Activated CD8-positive, alpha-beta memory T cell treated with anti-CD3 and anti-CD28 coated beads for 48 hours (primary cell): Measurements from ENCODE around the gene ARID1B.

Source experiments
- DNase-seq, 3 experiments: peaks; one replicate each; pipeline ENCODE4 v3.0.0-alpha.2; 2020; ENCODE audit warnings: low read depth in 2 of 3, low spot score in 2 of 3

The ARID1B gene

GRCh38 chr6:157040191-157040590 is 263.0 kb downstream of the ARID1B start:
- DNase-seq = no peak

GRCh38 chr6:157045831-157046454 is 268.8 kb downstream of the ARID1B start:
- no peak for DNase-seq

DNA sequence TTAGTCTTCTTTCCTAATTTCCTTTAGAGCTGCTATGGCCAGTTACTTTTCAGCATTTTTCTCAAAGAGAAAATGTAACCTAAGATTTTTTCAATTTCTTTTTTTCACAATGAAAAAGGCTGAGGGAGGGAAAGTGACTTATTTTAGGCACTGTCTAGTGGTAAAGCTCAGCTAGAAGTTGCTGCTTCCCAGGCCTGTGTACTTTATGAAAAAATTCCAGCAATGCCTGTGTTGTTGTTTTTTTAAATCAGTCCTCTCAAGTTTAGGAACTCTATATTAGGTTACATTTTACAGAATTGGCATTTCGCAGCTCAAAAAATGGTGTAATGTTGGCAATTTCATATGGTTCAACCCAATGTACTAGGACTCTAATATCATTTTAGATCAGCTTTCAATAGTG is 269.6 kb downstream of the ARID1B start:
- DNase-seq = no peak

DNA sequence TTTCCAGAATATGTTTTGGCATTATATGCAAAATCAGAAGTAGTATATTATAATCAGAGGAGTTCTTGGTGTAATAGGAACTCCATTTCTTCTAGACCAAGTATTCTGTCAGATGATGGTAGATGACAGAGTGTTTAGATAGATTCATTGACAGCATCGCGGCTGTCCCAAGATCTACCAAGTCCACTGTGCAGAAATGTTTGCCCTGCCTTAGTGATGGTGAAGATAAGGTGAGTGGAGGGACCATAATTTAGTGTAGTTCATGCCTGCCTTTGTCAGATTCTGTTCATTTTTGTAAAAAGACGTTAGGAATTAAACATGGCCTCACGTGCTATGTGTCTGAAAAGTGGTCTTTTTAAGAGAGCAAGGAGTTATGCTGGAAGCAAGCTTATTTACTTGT is 270.1 kb downstream of the ARID1B start:
- DNase-seq = no peak

DNA sequence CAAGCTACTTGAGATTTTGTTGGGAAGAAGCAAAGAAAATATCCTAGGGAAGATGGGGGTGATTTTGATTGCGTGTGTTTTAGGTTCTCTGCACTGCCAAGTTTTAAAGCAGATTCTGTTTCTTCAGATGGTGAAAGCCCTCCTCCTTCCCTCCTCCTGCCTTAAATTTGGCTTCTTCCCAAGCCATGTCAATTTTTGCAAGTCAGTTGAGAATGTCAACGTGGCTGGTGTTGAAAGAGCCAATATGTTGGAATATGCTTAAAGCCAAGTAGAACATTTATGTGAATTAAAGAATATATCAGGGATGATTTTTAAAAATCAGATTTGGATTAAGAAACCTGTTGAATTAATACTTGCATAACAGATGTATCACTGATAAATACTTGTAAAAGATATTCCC is 270.8 kb downstream of the ARID1B start:
- DNase-seq = no peak

DNA sequence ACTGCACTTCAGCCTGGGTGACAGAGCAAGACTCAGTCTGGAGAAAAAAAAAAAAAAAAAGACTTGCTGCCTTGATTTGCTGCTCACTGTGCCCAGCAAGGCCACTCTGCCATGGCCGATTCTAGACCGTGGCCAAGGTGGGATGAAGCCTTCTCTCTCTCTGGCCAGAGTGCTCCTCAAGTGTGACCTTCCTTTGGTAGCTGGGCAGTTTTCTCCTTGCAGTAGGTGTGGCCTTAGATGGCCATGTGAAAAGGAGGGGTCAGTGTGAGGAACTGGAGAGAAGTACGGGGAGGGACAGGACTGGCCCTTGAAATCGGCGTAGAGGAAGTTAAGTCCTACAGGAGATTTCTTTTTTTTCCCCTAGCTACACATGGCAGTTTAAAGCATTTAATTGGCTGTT is 272.0 kb downstream of the ARID1B start:
- no peak for DNase-seq

GRCh38 chr6:157050537-157051265 is 273.5 kb downstream of the ARID1B start:
- DNase-seq = no peak

DNA sequence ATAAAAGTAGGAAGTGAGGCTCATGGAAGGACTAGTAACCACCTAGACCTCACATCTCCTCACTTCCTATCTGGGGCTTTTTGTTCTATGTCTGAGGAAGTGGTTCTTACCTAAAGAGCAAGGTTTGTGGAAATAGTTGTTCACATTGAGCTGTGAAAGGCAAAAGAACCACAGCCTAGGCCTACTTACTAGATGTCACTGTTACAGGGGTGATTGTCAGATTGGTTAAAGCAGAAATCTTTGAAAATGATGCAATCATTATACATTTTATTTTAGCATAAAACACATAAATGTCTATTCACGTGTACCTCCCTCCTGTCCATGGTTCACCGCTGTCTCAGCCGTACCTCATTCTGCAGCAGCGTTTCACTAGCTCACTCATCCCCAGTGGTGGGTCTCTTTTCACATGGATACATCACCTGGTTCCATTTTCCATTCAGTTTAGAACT is 277.4 kb downstream of the ARID1B start:
- DNase-seq = no peak

DNA sequence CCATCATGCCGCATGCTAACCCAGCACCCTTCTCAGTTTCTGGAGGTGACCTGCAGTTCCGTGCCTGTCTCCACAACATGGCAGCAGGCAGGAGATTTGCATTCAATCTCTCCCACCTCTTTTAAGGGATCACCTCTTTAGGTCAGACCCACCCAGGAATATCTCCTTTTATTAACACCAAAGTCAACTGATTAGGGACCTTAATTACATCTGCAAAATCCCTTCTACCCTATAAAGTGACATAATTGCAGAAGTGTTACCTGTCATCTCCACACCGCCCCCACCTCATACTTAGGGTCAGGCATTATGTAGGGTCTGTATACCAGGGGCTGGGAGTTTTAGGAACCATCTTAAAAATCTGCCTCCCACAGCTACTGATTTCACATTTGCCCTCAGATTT is 278.7 kb downstream of the ARID1B start:
- DNase-seq = no peak

DNA sequence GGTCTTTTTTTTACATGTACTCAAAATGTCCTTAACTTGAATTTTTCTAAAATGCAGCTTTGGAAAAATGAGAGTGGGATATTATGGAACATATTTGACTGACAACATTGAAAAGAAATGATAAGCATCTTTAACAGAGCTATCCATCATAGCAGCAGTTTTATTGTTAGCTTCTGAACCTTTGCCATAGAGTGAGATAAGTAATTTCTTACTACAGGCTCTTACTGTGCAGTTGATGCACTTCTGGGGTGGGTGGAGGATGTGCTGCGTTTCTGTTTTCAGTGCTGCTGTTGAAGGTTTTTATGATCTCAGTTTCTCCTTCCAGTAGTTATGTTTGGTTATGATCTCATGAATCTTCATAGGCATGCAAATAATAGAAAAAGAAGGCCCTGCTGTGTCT is 279.1 kb downstream of the ARID1B start:
- DNase-seq = no peak

- no peak for DNase-seq
Measured at GRCh38 chr6:157058574-157058973, 281.4 kb downstream of the ARID1B start.

- no peak for DNase-seq
Measured at GRCh38 chr6:157059781-157060180, 282.6 kb downstream of the ARID1B start.

DNA sequence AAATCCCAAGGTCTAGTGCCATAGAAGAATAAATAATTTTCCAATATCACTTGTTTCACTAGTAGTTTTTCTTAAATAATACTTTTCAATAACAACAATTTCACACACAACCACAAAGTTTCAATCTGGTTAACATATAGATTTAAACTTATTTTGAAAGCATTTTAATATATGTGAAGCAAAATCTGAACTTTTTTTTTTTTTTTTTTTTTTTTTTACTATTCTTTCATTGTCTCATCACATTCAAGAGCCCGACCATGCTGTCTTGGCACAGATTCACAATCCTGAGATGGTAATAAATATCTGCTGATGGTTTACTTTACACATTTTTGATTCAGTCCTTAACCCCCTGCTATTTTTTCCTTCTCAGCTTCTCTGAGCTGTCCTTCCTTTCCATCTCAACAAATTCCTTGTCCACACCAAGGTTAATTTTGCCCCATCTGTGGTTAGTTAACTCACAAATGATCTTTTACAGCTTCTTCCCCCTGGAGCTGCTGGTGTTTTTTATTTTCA is 283.3 kb downstream of the ARID1B start:
- DNase-seq = no peak

- DNase-seq = no peak
Measured at GRCh38 chr6:157061770-157062594, 284.8 kb downstream of the ARID1B start.

- no peak for DNase-seq
Measured at GRCh38 chr6:157063176-157063905, 286.2 kb downstream of the ARID1B start.

GRCh38 chr6:157063923-157064322 is 286.7 kb downstream of the ARID1B start:
- no peak for DNase-seq

DNA sequence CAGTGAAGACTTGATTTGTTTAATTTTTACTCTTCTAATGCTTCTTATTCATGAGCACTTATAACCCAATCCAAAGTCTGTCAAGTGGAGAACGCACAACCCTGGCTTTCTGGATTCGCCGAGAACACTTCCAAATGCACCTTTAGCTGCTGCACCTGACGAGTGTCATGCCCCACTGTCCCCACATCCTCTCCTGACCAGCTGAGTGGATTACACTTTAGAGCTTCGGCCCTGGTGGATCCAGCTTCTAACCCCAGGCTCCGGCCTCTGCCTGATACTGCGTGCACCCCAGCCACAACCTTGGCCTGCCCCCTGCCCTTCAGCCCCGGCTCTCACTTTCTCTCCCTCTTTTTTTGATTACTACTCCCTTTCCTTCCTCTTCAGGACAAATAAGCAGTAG is 287.3 kb downstream of the ARID1B start:
- no peak for DNase-seq

DNA sequence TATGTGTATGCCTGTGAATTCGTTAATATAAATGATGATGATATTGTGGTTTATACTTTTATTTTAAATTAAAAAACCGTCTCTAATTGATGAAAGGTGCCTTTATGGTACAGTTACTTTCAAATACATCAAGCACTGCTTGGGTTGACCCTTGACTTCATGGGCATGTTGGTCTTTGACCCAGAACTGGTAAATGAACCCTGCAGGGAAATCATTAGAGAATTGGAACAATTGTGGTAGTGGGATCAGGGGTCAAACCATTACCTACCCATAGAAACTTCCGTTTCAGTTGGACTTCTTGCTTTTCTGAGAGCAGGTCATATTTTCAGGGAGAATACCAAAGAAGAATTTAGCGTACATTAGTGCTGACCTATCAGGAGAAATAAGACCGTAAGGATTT is 288.2 kb downstream of the ARID1B start:
- DNase-seq = no peak

DNA sequence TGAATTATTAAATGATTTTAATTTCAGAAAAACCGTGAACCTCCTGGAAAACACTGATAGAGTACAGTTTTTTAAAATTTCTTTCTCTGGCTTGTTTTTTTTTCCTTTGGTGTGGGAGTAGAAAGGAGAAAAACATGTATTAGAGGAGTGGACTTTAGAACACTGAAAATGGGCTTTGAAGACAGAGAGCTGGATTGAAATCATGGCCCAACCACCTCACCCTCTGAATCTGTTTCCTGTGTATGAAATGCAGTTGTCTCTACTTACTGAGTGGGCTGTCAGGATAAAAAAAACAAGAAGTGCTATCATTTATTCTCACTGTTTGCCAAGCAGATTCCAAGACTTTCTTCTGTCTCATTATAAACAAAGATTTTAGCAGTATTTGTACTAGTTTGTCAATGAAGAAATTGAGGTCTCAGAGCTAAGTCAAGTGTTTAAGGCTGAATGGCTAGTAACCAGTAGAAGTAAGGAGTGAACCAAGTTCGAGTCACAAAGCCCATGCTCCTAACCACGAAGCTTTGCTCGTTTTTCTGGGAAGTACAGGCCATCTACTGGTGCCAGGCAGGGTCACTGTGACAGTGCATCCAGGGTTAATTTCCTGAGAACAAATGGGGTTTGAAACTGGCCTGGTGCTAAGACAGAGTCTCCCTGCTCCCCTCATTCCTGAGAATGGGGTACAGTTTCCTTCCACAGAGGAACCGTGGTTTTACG is 289.8 kb downstream of the ARID1B start:
- no peak for DNase-seq

DNA sequence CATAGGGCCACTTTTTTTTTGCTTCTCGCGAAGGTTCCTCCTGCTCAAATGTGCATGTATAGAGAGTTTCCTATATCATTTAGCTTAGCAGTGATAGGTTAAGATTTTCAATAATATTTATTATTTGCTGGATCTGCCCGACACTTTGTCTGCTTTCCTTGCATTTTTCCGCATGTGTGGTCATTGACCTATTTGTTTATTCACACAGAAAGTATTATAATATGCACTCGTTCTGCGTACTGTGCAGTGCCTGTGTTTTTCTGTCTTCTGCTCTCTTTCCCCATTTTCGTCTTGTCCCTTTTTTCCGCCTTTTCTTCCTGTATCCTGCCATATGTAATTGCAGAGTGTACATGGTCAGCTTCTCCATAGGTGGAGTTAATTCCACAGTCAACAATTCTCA is 290.3 kb downstream of the ARID1B start:
- no peak for DNase-seq
